HFF-Myc (cell line): Measurements from ENCODE around the gene POLR1H.

ENCODE experiments used
- DNase-seq: peaks from one replicate; pipeline ENCODE4 v3.0.0-alpha.2; 2011; ENCODE audit warnings: low read depth; ENCODE audit errors: extremely low read depth
- H3K4me3 ChIP-seq: replicated peaks from 2 replicates; pipeline ENCODE4 v1.5.1; 2011; ENCODE audit warnings: low read depth, mild to moderate bottlenecking, control low read depth, low read length
- TF ChIP-seq, protein P1 (sequence below): IDR thresholded peaks from 2 replicates; pipeline ENCODE4 v1.5.1; 2012; ENCODE audit warnings: mild to moderate bottlenecking, low read depth, low read length, control low read depth; ENCODE audit errors: missing control alignments

The POLR1H gene

GRCh38 chr6:30096829-30097228 lies 35.8 kb downstream of the POLR1H start:
- no peak for DNase-seq
- no peak overlapping the region for H3K4me3 ChIP-seq
- TF ChIP-seq, protein P1, sequence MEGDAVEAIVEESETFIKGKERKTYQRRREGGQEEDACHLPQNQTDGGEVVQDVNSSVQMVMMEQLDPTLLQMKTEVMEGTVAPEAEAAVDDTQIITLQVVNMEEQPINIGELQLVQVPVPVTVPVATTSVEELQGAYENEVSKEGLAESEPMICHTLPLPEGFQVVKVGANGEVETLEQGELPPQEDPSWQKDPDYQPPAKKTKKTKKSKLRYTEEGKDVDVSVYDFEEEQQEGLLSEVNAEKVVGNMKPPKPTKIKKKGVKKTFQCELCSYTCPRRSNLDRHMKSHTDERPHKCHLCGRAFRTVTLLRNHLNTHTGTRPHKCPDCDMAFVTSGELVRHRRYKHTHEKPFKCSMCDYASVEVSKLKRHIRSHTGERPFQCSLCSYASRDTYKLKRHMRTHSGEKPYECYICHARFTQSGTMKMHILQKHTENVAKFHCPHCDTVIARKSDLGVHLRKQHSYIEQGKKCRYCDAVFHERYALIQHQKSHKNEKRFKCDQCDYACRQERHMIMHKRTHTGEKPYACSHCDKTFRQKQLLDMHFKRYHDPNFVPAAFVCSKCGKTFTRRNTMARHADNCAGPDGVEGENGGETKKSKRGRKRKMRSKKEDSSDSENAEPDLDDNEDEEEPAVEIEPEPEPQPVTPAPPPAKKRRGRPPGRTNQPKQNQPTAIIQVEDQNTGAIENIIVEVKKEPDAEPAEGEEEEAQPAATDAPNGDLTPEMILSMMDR = no peak

DNA sequence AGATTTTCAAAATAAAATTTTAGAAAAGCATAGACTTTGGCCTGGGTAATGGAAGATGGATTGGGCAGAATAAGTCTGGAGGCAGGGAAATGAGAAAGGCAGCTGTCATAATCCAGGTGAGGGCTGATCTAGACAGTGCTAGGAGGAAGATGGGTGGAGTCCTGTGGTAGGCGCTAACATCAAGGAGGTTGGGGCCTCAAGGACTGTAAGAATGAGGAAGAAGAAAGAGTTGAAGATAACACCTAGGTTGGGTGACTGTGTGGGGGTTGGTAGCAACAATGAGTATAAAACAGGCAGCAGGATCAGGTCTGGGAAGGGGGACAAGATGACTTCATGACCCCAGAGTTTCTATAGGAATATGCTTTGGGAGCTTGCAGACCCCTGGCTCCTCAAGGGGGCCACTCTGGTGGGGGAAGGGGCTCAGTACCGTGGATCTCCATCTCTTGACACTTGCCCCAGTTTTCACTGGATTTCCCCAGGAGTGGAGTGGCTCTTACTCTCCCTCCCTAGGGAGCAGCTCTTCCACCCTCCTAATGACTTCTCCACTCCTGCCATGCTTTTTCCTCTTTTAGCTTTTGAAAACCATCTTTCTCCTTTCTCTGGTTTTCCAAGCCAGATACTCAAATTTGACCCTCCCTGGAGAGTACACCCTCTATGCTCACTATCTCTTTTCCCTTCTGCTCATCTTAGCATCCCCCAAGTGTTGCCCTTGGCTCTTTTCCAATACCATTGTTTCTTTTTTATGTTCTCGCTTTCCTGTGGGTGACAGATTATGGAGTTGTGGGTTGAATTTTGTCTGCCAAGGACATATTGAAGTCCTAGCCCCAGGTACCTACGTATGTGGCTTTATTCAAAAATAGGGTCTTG lies 37.1 kb downstream of the POLR1H start:
- no peak for DNase-seq
- TF ChIP-seq, protein P1 = no peak
- no peak overlapping the region for H3K4me3 ChIP-seq

- TF ChIP-seq, protein P1 = no peak
- no peak for DNase-seq
- H3K4me3 ChIP-seq = 0 out of 2 replicates have a peak overlapping the region, but pooled peaks have one; percentile 18
Observed at GRCh38 chr6:30100154-30100553, 39.1 kb downstream of the POLR1H start.

DNA sequence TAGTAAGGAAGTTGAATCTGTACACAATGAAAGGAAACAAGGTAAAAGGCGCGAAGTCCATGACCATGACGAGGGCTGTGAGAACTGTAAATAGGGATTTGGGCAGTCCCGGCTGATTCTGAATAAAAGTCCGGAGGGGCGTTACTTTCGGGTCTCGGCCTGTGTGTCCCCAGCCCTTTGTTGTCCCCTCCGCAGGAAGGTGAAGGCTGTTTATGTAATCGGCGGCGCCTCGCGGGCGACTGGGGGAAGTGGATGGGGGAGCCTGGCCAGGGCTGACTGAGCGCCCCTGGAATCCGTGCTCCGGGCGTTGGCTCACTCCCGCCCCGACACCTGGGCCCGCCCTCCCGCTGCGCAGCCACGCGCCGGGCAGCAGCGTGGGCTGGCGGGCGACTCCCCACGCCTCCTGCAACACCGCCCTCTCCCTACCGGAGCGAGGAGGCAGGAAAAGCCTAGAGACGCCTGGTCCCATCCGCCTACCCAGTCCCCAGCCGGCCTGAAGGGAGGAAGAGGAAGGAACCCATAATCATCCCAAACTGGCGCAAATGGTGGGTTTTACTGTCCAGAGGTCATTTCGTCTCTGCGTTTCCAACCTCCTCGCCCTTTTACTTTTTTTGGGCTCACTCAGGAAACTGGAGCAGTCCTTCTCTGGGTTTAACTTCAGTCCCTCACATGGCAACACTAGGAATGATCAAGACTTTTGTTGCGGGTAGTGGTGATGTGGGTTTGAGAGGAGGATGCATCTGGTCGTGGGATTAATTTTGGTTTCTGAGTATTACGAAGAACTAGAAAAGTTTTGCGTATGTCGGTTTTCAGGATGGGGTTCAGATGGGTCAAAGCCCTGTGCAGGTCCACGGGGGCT lies 39.7 kb downstream of the POLR1H start:
- TF ChIP-seq, protein P1 = no peak
- H3K4me3 ChIP-seq = peak overlapping the region; percentile 18
- no peak for DNase-seq

- DNase-seq = peak; percentile 33
- H3K4me3 ChIP-seq = peak overlapping the region; percentile 26
- TF ChIP-seq, protein P1 = no peak
Observed at GRCh38 chr6:30101444-30102413, 40.7 kb downstream of the POLR1H start.
